ENCODE data around the gene TSC2. TPM values are rescaled to one million over a fixed set of nuclear protein-coding genes. Genes with fewer than 3 reads are reported as not detected.

TSC2 gene
- total and polyA plus RNA-seq, 2 of the 13 experiments (the other 11 are each of a cell fraction or from before 2014, with no cell fraction given): 19.6 to 40.4 TPM

DNA sequence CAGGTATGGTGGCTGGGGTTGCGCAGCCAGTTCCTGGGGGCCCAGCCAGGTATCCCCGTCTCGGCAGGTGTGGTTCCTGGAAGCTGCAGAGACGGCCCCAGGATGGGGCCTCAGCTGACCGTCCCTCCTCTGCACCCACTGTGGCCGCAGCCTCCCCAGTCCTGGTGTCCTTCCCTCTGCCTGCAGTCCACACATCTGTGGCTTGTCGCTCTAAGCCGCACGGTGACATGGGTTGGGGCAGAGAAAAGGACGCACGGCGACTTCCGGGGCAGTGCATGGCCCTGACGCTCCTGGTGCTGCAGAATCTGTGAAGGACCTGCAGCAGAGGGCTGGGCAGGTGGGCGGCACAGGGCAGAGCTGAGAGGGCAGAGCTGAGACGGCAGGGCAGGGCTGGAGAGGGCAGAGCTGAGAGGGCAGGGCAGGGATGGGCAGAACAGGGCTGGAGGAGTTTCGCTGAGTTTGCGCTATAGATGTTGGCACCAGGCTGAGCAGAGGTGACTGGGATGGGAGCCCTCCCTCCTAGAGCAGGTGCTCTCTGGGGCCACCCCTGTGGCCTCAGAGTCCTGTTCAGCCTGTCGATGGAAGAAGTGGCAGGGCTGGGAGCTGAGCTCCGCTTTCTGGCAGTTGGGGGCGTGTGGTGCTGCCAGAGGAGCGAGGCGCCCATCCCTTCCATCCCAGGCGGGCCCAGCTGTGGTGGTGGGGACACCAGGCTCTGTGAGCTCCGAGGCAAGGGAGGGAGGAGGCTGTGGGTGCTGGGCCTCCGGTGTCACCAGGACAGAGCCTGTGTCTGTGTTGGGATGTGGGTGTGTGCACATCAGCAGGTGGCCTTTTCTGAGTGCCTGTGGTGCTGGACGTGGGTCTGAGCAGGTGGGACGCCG, 23.0 kb downstream of the TSC2 start:
- ATAC-seq: no peak
- Histone ChIP-seq H3K79me2 (ENCODE audit: insufficient read depth, low read length) (no peaks in the 10 kb centered on the region), H3K27me3 (ENCODE audit: control insufficient read depth in 1 of 2, insufficient read depth in 2 of 2, low read length in 2 of 2) (no peaks in the 10 kb centered on the region), H4K20me1 (ENCODE audit: insufficient read depth, low read length) (no peaks in the 10 kb centered on the region), H3K9ac (ENCODE audit: insufficient read depth, low read depth, low read length) (no peak overlapping the region), H3K27ac (ENCODE audit: extremely low read length, insufficient read depth, low read length) (no peak overlapping the region), H2AFZ (ENCODE audit: low read length) (no peak overlapping the region), H3K36me3 (replicated peaks in 1 of 2; ENCODE audit: control insufficient read depth in 1 of 2, insufficient read depth in 2 of 2, low read length in 2 of 2) (peaks cover 29 to 32% of the 10 kb centered on the region in 2 experiments), H3K9me3 (ENCODE audit: low read length) (no peaks in the 10 kb centered on the region), H3K4me3 (replicated peaks in 1 of 3; ENCODE audit: insufficient read depth in 1 of 3, low read depth in 2 of 3, low read length in 3 of 3) (no peak overlapping the region), H3K4me2 (ENCODE audit: low read depth, low read length) (no peak overlapping the region), H3K4me1 (ENCODE audit: insufficient read depth, low read length) (no peaks in the 10 kb centered on the region)
- no peak for FAIRE-seq
- BruUV-seq (replicated peaks): no TSS peak
- DNase-seq (ENCODE audit: low spot score): no peak
- 97% methylated on average over 16 of the region's 29 CpGs for whole genome bisulfite sequencing (ENCODE audit: low lambda C conversion rate)
- CTCF ChIA-PET (ENCODE audit: low intra/inter-chr PET ratio, low total read pairs): no interaction called here
- in situ Hi-C loops (cut with HindIII; ENCODE audit: extremely low pct_ligation_motif_present, low pct_unique_long_range_greater_than_20kb): no loop called here
- intact Hi-C loops (cut with micrococcal nuclease; ENCODE audit: unreplicated experiment): no loop called here
- POLR2A ChIA-PET: no interaction called here
- TF ChIP-seq MAFK (conservative IDR thresholded peaks at IDR 0.05 in 1 of 2, IDR thresholded peaks at IDR 0.05 in 1 of 2; ENCODE audit: low read length in 2 of 2) (peak; percentile 16 to 72; a peak in 2 of 4 replicates), TSC22D2 (CRISPR knock-in tag; IDR thresholded peaks at IDR 0.05; ENCODE audit: borderline replicate concordance) (no peak), ZFP37 (CRISPR knock-in tag; IDR thresholded peaks at IDR 0.05; ENCODE audit: borderline replicate concordance) (no peak)

DNA sequence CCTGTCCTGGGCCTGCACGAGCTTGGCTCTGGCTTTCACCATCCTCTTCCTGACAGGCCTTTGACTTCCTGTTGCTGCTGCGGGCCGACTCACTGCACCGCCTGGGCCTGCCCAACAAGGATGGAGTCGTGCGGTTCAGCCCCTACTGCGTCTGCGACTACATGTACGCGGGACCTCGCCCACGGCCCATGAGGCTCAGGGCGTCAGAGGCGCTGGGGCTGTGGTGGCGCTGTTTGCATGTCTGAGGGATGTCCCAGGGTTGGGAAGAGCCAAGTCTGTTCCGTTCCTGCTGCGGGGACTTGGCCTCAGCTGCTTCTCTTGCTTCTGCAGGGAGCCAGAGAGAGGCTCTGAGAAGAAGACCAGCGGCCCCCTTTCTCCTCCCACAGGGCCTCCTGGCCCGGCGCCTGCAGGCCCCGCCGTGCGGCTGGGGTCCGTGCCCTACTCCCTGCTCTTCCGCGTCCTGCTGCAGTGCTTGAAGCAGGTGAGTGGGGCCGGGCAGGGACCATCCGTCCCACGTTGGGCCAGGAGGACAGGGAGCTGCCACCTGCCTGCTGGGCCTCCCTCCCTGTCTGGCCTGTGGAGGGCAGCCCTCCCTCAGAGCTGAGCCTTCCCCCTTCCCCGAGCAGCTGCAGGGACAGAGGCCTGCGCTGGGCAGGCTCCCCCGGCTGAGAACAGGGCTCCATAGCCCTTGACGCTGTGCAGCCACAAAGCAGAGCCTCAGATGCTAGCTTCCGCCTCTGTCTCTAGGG, 23.8 kb downstream of the TSC2 start:
- H3K79me2 ChIP-seq (ENCODE audit: insufficient read depth, low read length): no peaks in the 10 kb centered on the region
- TF ChIP-seq, protein P1, sequence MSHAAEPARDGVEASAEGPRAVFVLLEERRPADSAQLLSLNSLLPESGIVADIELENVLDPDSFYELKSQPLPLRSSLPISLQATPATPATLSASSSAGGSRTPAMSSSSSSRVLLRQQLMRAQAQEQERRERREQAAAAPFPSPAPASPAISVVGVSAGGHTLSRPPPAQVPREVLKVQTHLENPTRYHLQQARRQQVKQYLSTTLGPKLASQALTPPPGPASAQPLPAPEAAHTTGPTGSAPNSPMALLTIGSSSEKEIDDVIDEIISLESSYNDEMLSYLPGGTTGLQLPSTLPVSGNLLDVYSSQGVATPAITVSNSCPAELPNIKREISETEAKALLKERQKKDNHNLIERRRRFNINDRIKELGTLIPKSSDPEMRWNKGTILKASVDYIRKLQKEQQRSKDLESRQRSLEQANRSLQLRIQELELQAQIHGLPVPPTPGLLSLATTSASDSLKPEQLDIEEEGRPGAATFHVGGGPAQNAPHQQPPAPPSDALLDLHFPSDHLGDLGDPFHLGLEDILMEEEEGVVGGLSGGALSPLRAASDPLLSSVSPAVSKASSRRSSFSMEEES (CRISPR knock-in tag; IDR thresholded peaks at IDR 0.05): no peak
- TF ChIP-seq, protein P2, sequence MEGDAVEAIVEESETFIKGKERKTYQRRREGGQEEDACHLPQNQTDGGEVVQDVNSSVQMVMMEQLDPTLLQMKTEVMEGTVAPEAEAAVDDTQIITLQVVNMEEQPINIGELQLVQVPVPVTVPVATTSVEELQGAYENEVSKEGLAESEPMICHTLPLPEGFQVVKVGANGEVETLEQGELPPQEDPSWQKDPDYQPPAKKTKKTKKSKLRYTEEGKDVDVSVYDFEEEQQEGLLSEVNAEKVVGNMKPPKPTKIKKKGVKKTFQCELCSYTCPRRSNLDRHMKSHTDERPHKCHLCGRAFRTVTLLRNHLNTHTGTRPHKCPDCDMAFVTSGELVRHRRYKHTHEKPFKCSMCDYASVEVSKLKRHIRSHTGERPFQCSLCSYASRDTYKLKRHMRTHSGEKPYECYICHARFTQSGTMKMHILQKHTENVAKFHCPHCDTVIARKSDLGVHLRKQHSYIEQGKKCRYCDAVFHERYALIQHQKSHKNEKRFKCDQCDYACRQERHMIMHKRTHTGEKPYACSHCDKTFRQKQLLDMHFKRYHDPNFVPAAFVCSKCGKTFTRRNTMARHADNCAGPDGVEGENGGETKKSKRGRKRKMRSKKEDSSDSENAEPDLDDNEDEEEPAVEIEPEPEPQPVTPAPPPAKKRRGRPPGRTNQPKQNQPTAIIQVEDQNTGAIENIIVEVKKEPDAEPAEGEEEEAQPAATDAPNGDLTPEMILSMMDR (CRISPR knock-in tag; IDR thresholded peaks at IDR 0.05): peak; percentile 30
- TF ChIP-seq NCOA2 (CRISPR knock-in tag; IDR thresholded peaks at IDR 0.05): no peak
- 94% methylated on average over 12 of the region's 34 CpGs for WGBS (ENCODE audit: low lambda C conversion rate)
- no peak overlapping the region for H2AFZ ChIP-seq (ENCODE audit: low read length)
- in situ Hi-C loops (cut with HindIII; ENCODE audit: extremely low pct_ligation_motif_present, low pct_unique_long_range_greater_than_20kb): no loop called here
- BruUV-seq (replicated peaks): no TSS peak
- no peak overlapping the region for H3K4me3 ChIP-seq (replicated peaks in 1 of 3; ENCODE audit: insufficient read depth in 1 of 3, low read depth in 2 of 3, low read length in 3 of 3)
- ATAC-seq (peak; percentile 22; the same call in 1 of the 3 replicates), DNase-seq (ENCODE audit: low spot score) (no peak), FAIRE-seq (no peak)
- no peaks in the 10 kb centered on the region for H3K9me3 ChIP-seq (ENCODE audit: low read length)
- CTCF ChIA-PET (ENCODE audit: low intra/inter-chr PET ratio, low total read pairs): no interaction called here
- no peaks in the 10 kb centered on the region for H3K27me3 ChIP-seq (ENCODE audit: control insufficient read depth in 1 of 2, insufficient read depth in 2 of 2, low read length in 2 of 2)
- POLR2A ChIA-PET: no interaction called here
- H3K4me1 ChIP-seq (ENCODE audit: insufficient read depth, low read length): no peaks in the 10 kb centered on the region
- H3K4me2 ChIP-seq (ENCODE audit: low read depth, low read length): no peak overlapping the region
- H3K36me3 ChIP-seq (replicated peaks in 1 of 2; ENCODE audit: control insufficient read depth in 1 of 2, insufficient read depth in 2 of 2, low read length in 2 of 2): peaks cover 25 to 29% of the 10 kb centered on the region in 2 experiments
- H3K27ac ChIP-seq (ENCODE audit: extremely low read length, insufficient read depth, low read length): no peak overlapping the region
- intact Hi-C loops (cut with micrococcal nuclease; ENCODE audit: unreplicated experiment): no loop called here
- no peak overlapping the region for H3K9ac ChIP-seq (ENCODE audit: insufficient read depth, low read depth, low read length)
- H4K20me1 ChIP-seq (ENCODE audit: insufficient read depth, low read length): no peaks in the 10 kb centered on the region
